ENCODE data around the gene TTYH3. TPM values are rescaled to one million over a fixed set of nuclear protein-coding genes. Genes with fewer than 3 reads are reported as not detected.

Gene TTYH3
- total and polyA plus RNA-seq, 2 of the 8 experiments (the other 6 are each of a cell fraction or from before 2014, with no cell fraction given) = 66.2 to 169 TPM

- Histone ChIP-seq H2BK15ac (ENCODE audit: low read length) (no peak overlapping the region), H3K4ac (replicated peaks; ENCODE audit: insufficient read length, low read depth, low read length) (no peak overlapping the region), H2AFZ (ENCODE audit: low read length) (no peak overlapping the region), H3K4me2 (ENCODE audit: insufficient read depth in 1 of 2, low read depth in 2 of 2, low read length in 2 of 2) (no peak overlapping the region), H2BK120ac (replicated peaks; ENCODE audit: low read depth, low read length) (no peak overlapping the region), H3K4me3 (ENCODE audit: extremely low read depth in 1 of 4, insufficient read depth in 2 of 4, low read depth in 3 of 4, low read length in 4 of 4) (no peak overlapping the region), H3K36me3 (ENCODE audit: control insufficient read depth in 2 of 4, insufficient read depth in 4 of 4, low read length in 3 of 4) (no peaks in the 10 kb centered on the region), H3K9me3 (ENCODE audit: insufficient read depth in 2 of 2, low read depth in 1 of 2, low read length in 1 of 2) (no peaks in the 10 kb centered on the region), H3K27ac (ENCODE audit: low read depth, low read length) (no peak overlapping the region), H2AK5ac (ENCODE audit: low read depth, low read length) (no peak overlapping the region), H3K27me3 (replicated peaks in 1 of 4; ENCODE audit: control insufficient read depth in 3 of 4, extremely low read depth in 1 of 4, insufficient read depth in 3 of 4, low read length in 3 of 4) (no peaks in the 10 kb centered on the region), H4K20me1 (replicated peaks in 1 of 2; ENCODE audit: control insufficient read depth in 1 of 2, insufficient read depth in 2 of 2, low read length in 2 of 2) (no peaks in the 10 kb centered on the region), H3K79me2 (ENCODE audit: control insufficient read depth in 1 of 2, insufficient read depth in 2 of 2, low read length in 2 of 2) (no peaks in the 10 kb centered on the region), H2BK12ac (ENCODE audit: low read depth, low read length) (no peak overlapping the region), H4K5ac (ENCODE audit: insufficient read length, low read depth, low read length) (no peak overlapping the region), H3K9ac (replicated peaks in 1 of 4; ENCODE audit: extremely low read depth in 1 of 4, low read depth in 3 of 4, low read length in 3 of 4) (no peak overlapping the region), H3K23me2 (ENCODE audit: low read depth, low read length) (no peaks in the 10 kb centered on the region), H3K18ac (ENCODE audit: extremely low read depth, low read length) (no peak overlapping the region), H3K14ac (ENCODE audit: insufficient read length) (no peak overlapping the region), H4K91ac (replicated peaks; ENCODE audit: insufficient read length, low read length) (no peak overlapping the region), H4K8ac (ENCODE audit: extremely low read depth, insufficient read depth, low read length) (no peak overlapping the region), H3K23ac (ENCODE audit: insufficient read length) (no peak overlapping the region), H3K79me1 (ENCODE audit: low read depth, low read length) (no peaks in the 10 kb centered on the region), H2BK20ac (ENCODE audit: low read length) (no peak overlapping the region), H2BK5ac (ENCODE audit: low read depth, low read length) (no peak overlapping the region), H3K56ac (replicated peaks; ENCODE audit: insufficient read length, low read depth, low read length) (no peak overlapping the region), H3K4me1 (replicated peaks in 1 of 4; ENCODE audit: control insufficient read depth in 3 of 4, insufficient read depth in 4 of 4, low read length in 3 of 4) (no peaks in the 10 kb centered on the region; a peak in 2 of 7 replicates)
- DNase-seq (ENCODE audit: low read depth in 1 of 2, low spot score in 2 of 2) = no peak
- 91% methylated on average over 18 of the region's 18 CpGs; no CpG with 5 or more reads in 1 of the 2 experiments for WGBS, 2 experiments (ENCODE audit: extremely low coverage in 1 of 2, insufficient coverage in 1 of 2, insufficient read length in 1 of 2, insufficient replicate concordance in 2 of 2, low coverage in 1 of 2, low lambda C conversion rate in 2 of 2, missing lambda C conversion rate in 1 of 2)
- POLR2A ChIA-PET (ENCODE audit: partially characterized antibody) = interaction anchor here (1.7 kb wide), 1 partner anchor 11 kb away, joined by 5 read pairs; no protein-coding TSS in a partner anchor
- FAIRE-seq = no peak
- CTCF ChIA-PET (ENCODE audit: partially characterized antibody) = interaction anchor here (0.6 to 8.0 kb wide), 13 partner anchors 9 to 188 kb away, joined by 3 to 40 read pairs (median 4); no protein-coding TSS in a partner anchor
- TF ChIP-seq PHF8 (conservative IDR thresholded peaks at IDR 0.05; ENCODE audit: low read depth, low read length) (no peak), EP300 (IDR thresholded peaks at IDR 0.05; ENCODE audit: borderline replicate concordance in 1 of 2, low read depth in 2 of 2, low read length in 2 of 2) (no peak), HDAC6 (IDR thresholded peaks at IDR 0.05; ENCODE audit: low read depth, low read length) (no peak), GTF2F1 (IDR thresholded peaks at IDR 0.05; ENCODE audit: borderline replicate concordance, low read depth, low read length) (no peak), BRCA1 (IDR thresholded peaks at IDR 0.05; ENCODE audit: low read depth, low read length) (no peak), CBX8 (IDR thresholded peaks at IDR 0.05; ENCODE audit: borderline replicate concordance, low read depth, low read length) (no peak), HDAC2 (IDR thresholded peaks at IDR 0.05; ENCODE audit: borderline replicate concordance in 1 of 2, low read depth in 2 of 2, low read length in 2 of 2) (no peak), TAF1 (IDR thresholded peaks at IDR 0.05; ENCODE audit: low read depth, low read length) (no peak), YY1 (IDR thresholded peaks at IDR 0.05; ENCODE audit: low read depth, low read length) (no peak), ATF3 (IDR thresholded peaks at IDR 0.05; ENCODE audit: insufficient read depth, low read depth, low read length) (no peak)
These were observed 66.9 kb downstream of the TTYH3 start for GRCh38 chr7:2698581-2699288.

Measured in H1 (cell line).